Mammary epithelial cell (primary cell): Measurements from ENCODE around the gene RNF39.

ENCODE experiments used
- CTCF ChIP-seq, 2 donors: IDR thresholded peaks in 1 of 2; conservative IDR thresholded peaks in 1 of 2; 2 replicates each; pipeline ENCODE4 v1.5.1; 2011 to 2012; ENCODE audit warnings: inconsistent platforms in 2 of 2, low read length in 2 of 2, mild to moderate bottlenecking in 2 of 2, control low read depth in 1 of 2, low read depth in 1 of 2; ENCODE audit not compliant: insufficient read depth in 1 of 2; ENCODE audit errors: extremely low read depth in 1 of 2
- EZH2 ChIP-seq: IDR thresholded peaks from 2 replicates; pipeline ENCODE4 v1.6.1; 2012; ENCODE audit warnings: low read length, inconsistent platforms, borderline replicate concordance

DNA sequence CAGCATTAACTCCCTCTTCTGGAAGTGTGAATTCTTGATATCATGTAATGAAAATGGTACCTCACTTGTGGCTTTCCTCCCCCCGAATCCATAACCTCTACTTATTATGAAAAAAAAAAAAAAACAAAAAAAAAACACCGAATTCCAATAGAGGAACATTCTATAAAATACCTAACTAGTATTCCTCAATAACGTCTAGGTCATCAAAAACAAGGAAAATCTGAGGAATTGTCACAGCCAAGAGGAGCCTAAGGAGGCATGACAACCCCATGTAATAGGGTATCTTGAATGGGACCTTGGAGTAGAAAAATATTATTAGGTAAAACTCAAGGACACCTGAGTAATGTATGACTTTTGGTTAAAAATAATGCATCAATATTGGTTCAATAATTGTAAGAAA lies 53.4 kb downstream of the RNF39 start:
- TF ChIP-seq CTCF (conservative IDR thresholded peaks at IDR 0.05 in 1 of 2, IDR thresholded peaks at IDR 0.05 in 1 of 2; ENCODE audit: extremely low read depth in 1 of 2, insufficient read depth in 1 of 2, low read depth in 1 of 2, low read length in 2 of 2): no peak
- no peak for TF ChIP-seq EZH2
